ENCODE results near the gene NPB.
A peak's percentile ranks its signal among the peaks of the same experiment; 100 is the strongest.

NPB gene

DNA sequence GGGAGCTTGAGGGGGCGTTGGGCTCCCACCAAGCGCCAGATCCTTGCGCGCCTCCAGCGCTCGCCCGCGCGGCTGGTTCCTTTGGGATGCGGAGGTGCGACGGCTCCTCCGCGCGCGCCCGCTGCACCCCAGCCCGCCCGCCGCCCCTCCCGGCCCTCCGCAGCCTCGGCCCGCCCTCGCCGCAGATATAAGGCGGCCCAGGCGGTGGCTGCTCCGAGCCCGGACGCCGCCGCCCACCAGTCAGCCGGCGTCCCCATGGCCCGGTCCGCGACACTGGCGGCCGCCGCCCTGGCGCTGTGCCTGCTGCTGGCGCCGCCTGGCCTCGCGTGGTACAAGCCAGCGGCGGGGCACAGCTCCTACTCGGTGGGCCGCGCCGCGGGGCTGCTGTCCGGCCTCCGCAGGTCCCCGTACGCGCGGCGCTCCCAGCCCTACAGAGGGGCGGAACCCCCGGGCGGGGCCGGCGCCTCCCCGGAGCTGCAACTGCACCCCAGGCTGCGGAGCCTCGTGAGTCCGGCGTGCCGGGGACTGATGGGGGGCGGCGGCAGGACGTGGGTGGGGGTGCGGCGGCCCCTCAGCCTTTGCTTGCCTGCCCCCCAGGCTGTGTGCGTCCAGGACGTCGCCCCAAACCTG is at the start of gene NPB:
Gene NPB, plus strand, starts transcription at position 216 of the 630 bp plus-strand sequence. Its CDS starts 40 bp downstream, at position 256.
- DNase-seq = no peak

DNA sequence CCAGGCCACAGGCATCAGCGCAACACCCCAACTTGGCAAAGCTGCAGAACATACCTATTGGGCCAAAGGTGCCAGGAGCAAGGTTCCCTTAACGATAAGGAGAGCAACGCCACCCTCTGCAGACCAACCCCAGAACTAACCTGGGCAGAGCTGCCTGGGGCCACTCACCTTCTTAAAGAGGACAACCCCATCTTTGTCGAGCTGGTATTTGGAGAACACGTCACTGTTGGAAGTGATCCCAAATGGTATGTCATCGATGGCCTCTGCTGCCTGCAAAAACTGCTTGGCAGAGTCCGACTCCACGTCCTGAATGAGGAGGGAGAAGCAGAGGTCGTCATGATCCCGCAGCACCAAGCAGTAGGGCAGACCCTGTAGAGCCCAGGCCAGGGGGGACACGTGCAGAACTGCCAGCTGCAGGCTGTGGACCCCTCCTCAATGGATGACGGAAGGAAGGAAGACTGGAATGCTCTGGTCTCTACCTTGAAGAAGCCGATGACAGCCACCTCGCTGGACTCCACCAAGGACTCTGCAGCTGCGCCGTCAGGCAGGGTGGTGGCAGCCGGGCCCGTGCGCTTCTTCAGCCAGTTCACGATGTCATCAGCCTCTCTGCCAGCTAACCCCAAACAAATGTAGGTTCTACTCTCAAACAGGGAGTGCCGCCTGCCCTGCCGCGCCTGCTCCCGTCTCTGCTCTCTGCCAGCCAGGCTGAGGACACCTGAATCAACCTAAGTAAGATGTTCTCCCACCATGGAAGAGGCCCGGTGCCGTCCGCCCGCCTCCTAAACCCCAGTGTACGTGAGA is 46.9 kb upstream of the NPB start:
- DNase-seq = no peak

DNA sequence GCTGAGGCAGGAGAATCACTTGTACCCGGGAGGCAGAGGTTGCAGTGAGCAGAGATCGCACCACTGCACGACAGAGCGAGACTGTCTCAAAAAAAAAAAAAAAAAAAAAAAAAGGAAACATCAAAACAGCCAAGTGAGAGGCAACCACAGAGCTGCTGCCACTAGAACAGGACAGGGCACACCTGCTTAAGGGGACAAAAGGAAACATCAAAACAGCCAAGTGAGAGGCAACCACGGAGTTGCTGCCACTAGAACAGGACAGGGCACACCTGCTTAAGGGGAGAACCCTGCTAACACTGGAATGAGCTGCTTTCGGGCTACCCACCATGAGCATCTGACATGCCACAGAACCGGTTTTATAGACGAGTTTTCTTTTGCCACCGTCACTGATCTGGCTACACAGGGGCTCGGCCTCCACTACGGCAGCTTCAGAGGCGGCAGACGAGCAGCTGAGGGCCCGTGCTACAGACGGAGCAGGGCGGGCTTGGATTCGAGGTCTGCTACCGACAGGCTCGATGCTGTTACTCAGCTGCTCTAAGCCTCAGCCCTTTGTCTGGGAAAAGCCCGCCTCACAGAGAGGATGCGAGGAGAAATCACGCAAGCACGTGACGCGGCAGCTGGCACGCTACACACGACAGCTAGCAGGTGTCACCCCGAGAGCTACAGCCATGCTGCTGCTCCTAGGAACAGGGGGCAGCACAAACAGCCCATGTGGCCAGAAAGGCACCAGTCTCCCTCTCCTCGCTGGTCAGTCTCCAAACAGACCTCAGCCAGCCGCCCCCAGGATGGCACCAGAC is 43.7 kb upstream of the NPB start:
- DNase-seq = no peak

DNA sequence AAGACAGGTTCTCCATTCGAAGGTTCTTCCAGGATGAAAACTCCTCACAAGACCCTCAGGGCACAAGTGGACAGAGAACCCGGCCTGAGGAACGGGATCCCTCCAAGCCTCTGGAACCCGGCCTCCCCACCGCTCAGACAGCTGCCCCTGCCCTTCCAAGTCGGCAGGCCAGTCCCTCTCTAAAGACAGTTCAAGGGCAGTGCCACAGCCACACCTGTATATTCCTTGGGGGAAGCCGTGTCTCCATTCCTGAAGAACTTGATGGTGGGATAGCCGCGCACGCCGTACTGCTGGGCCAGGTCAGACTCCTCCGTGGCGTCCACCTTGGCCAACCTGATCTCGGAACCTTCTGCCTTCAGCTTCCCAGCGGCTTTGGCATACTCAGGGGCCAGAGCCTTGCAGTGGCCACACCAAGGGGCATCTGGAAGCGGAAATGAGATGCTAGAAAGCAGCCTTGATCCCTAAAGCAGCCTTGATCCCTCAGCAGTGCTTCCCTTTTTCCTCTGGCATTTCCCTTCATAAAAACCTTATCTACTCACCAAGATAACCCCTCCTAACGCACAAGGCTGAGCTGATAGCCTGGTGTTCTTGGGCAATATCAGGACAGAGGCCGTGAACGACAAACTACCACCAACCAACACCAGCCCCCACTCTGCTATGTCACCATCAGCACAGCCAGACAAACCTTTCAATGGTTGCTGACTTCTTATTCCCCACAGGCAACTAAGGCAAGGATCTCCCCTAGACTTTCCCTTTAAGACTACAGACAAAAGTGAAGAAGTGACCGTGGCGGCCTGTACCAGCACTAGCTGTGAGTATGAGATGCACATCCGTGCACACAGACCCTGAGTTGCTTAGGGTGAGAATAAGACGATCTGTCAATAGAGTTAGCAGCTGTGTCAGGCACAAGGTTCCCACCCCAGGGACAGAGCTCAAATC is 42.8 kb upstream of the NPB start:
- DNase-seq = no peak

DNA sequence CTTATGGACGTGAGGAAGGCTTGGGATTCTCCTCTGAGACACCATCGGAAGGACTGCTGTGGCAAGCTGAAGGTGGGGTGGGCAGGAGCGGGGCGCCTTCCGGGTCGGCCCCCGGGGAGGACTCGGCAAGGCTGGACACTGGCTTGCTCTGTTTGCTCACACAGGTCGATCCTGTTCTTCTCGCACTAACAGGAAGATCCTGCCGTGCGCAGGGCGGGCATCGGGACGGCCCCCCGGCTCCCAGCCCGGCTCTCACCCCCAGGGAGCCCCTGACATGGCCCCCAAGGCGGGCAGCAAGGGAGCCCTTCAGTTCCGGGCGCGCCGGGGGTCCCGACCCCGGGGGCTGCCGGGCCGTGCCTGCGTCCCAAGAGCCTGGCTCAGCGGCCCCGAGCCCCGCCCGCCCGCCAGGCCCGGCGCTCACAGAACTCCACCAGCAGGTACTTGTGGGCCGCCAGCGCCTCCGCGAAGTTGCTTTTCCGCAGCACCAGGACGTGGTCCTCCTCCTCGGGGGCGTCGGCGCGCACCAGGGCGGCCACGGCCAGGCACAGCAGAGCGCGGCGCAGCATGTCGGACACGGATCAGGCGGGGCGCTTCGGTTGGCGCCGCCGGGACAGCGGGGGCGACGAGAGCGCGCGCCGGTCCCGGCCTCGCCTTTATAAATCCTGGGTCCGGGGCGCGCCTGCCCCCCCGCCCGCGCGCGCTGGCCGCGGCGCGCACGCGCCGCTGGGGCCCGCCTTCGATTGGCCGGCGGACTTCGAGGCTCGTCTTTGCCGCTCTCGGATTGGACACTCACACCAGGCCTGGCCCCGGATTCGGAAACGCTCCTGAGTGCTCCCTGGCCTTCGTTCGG is 41.9 kb upstream of the NPB start, which contains the start of gene P4HB:
Gene P4HB, minus strand, starts transcription at position 630 of the 850 bp plus-strand sequence. Its CDS starts 64 bp downstream, at position 566.
- DNase-seq = no peak

DNA sequence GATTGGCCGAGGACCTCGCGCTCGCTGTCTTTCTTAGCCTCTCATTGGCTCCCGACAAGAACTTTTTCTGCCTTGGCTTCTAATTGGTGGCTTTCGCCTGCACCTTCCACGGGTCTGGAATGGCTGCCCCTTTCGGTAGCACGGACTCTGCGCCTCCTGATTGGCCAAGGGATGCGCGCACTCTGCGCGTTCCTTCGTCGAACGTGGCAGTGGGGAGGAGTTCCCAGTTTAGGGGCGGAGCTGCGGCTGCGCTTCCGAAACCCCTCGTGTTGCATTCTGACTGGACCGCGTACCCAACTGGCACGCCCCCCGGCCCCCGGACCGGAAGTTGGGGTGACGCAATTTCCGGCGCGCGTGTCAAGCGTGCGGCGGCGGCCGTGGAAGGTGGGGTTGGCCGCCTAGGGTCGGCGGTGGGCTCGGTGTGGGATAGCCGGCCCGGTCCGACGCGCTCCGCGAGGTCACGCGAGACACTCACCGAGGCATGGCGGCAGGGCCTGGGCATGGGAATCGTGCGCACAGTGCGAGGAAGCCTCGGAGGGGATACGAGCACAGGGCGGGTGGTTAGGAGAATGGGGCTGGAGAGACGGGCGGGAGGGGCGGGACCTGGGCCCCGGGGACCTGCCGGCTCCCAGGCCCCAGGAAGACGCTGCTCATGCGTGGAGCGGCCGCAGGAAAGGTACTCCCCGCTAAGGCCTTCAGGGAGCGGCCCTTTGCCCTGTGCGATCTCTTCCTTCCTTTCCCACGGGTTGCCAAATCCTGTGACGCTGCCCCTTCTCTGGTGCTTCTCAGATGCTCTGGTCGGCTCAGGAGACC is 41.1 kb upstream of the NPB start:
- peak; percentile 100 for DNase-seq

DNA sequence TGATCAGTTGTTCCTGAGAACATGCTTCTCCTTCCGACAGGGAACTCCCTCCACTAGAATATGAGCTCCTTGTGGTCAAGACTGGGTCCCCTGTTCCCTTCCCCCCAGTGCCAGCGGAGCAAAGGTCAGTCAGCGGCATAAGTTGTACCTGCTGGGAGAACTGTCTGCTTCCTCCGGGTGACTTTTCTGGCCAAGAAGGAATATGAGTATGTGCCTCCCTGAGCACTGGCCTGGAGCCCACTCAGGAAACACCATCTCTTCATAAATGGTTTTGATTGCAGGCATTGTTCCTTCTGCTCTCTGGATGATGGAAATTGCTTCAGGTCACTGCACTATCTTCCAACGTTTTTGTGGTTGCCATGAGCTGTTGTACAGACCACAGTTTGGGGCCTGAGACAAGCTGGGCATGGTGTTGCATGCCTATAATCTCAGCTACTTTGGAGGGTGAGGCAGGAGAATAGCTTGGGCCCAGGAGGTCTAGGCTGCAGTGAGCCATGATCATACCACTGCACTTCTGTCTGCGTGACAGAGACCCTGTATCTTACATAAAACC is 38.8 kb upstream of the NPB start:
- DNase-seq = no peak

DNA sequence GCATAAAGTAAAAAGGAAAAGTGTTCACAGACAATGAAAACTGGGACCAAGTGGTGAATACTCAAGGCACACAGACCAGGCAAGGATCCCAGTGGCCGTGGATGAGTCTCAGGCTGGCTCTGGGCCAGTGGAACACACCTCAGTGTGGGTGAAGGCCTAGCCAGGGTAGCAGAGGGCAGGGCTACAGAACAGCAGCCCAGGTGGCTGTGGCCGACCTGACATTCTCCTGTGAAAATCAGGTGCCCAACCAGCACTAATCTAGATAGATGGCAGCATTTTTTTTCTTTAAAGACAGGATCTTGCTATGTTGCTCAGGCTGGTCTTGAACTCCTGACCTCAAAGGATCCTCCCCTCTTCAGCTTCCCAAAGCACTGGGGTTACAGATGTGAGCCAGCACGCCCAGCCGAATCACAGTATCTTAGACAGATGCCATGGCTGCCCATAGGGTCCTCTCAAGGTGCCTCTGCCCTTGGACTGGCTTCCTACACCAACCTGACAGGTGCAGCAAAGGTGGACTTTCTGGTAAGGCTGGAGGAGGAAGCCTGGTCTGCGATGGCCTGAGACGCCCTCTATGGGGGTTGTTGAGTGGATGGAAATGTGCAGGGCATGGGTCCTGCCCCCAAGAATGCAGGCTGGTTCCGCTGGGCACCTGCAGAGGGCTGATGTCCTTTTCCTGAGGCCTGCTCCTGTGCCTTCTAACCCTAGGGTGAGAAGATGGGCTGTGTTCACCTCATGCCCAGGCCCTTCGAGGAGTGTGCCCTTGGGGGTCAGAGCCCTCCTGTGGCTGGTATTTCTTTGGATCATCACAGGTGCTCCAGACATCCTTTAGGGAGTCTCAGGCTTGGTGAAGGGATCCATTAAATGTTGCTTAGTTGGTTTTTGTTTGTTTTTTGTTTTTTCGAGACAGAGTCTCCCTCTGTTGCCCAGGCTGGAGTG is 37.9 kb upstream of the NPB start:
- DNase-seq = no peak

DNA sequence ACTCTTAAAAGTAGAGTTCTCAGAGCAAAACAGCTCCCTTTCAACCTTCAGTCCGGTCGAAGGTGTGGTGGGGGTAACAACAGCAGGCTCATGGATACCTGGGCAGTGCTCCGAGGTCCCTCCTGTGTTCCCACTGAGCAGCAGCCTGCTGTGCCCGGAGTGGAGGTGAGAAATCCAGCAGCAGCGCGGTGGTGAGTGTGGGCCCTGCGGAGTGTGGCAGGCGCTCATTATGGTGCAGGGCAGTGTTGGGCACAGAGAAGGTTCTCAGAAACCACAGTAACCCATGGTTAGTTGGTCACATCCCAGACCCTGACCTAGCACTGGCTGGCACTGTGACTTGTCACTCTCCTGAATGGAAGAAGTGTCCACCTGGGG is 36.7 kb upstream of the NPB start:
- DNase-seq = no peak

DNA sequence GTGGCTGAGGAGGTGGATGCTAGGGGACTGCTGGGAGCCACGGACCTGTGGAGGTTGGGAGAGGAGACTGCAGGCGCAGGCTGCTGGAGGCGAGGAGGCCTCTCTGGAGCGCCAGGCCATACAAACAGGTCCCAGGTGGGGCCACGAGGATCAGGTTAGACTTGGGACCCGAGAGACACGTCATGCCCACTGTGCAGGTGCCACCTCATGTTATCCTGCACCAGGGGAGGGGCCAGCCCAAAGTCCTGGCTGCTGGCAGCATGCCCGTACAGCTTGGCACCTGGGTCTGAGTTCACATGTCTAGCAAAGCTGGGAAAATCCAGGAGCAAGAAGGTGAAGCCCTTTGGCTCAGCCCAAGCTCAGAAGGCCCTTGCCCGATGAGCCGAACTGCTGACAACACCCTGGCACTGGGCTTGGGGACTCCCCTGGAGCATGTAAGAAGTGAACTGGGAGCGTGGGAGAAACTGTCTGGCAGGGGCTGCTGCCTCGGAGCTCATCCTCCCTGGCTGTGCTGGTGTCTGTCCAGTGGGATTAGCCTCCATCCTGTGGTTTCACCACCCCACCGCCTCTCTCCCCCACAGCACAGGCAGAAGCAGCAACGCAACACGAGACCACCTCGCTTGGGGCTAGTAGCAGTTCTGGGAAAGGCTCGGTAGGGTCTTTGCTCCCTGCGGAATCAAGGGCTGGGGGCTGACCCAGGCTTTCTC is 36.2 kb upstream of the NPB start:
- no peak for DNase-seq

DNA sequence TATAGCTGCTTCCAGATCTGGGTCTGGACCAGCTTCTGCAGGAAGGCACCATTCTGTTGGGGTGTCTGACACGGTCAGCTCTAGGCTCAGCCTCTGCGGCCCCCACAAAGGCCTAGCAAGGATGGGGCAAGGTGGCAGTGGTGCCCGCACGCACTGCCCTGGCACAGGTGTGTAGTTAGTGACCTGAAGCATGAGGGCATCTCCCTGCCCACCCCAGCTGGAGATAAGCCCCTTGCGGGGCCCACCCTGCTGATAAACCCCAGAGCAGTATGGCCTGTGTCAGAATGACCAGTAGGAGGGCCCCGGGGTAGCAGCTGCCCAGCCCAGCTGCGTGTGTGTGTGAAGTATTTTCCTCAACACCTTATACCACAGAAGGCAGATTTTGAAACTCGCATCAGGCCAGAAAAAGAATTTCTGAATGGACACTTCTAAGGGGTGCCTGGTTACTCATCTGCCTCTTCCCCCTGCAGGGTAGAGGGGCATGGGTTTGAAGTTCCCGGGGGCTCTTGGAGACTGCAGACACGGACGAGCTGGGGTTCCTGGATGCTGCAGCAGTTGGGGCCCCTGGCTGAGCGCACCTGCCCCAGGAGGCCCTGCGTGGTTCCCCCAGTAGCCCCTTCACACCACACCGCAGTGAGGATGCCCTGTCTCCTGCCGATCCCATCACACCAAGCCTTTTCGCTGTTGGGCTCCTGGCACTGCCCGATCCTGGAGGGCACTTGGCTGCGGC is 35.4 kb upstream of the NPB start:
- DNase-seq = no peak

DNA sequence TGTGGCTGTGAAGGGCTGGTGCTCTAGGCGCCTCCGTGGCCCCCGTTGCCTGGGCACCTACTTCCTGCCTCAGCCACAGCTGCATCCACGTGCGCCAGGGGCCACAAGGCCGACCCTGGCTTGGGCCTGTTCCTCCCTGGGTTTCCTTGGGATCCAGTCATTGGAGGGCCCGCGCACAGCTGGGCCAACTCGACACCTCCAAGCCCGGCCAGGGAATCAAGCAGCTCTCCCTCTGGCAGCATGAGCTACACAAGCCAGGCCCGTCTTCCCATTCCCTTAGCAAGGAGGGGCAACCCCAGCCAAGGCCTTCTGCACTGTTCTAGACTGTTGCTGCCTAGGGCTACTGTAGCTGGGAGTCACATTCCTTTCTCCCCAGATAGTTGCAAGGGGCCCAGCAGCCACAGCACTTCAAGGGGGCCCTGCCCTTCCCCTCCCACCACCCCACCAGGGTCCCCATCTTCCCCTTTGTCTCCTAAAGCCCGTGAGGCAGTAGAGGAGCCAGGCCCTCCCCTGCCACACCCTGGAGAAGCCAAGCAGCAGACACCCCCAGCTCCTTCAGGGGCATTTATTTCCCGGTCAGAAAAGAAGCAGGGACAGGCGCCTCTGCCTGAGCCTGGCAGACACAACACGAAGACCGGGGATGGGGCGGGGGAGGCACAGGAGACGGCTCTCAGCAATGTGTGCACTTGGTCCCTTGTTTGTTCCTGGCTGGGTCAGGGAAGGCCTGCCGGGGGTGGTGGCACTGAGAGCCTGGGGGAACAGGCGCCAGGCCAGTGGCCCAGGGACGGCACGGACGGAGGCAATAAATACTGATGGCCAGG is 34.7 kb upstream of the NPB start:
- DNase-seq = no peak

DNA sequence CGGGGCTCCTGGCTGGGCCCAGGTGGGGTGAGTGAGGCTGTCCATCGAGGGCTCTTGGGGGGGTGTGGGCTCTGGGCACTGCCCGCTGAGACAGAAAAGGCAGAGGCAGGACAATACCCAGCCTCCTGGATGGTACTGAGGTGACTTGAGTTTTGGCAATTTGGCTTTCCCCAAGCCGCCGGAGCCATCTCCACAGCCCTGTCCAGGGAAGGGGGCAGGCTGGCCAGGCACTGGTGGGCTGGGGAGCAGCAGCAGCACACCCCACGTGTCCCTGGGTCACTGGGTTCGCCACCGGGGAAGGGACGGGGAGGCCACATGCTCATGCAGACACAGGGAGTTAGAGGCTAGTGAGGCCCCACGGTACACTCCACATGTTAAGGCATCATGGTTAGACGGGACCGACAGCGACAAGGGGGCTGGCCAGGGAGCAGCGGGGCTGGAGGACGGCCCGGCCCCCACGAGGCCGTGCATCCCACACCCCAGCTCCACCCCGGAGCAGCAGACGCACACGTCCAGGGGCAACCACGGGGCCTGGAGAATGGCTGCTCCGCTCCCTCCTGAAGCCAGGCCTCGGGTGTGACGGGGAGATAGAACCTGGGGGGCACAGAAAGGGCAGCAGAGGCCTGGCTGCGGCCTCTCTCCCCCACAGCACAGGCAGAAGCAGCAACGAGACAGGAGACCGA is 33.9 kb upstream of the NPB start:
- no peak for DNase-seq

DNA sequence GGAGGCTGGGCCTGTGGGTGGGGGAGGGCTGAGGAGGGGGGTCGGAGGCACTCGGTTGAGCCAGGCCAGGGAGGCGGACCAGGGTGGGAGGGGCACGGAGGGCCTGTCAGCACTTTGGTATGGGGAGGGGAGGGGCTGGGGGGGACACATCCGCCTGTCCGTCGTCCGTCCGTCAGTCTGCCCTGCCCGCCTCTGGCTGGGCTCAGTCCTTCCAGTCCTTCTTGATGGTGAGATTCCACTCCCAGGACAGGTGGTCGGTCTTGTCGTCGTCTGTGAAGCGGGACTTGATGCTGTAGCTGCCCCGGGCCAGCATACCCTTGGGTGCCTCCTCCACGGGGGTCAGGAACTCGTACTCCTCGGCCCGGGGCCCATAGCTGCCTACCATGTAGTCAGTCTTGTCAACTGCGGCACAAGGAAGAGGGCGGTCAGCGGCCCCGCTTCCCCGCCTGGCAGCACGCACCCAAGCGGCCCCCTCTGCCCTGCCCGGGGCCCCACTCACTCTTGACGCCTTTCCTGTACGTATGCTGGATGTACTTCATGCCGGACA is 33.3 kb upstream of the NPB start:
- DNase-seq = no peak

DNA sequence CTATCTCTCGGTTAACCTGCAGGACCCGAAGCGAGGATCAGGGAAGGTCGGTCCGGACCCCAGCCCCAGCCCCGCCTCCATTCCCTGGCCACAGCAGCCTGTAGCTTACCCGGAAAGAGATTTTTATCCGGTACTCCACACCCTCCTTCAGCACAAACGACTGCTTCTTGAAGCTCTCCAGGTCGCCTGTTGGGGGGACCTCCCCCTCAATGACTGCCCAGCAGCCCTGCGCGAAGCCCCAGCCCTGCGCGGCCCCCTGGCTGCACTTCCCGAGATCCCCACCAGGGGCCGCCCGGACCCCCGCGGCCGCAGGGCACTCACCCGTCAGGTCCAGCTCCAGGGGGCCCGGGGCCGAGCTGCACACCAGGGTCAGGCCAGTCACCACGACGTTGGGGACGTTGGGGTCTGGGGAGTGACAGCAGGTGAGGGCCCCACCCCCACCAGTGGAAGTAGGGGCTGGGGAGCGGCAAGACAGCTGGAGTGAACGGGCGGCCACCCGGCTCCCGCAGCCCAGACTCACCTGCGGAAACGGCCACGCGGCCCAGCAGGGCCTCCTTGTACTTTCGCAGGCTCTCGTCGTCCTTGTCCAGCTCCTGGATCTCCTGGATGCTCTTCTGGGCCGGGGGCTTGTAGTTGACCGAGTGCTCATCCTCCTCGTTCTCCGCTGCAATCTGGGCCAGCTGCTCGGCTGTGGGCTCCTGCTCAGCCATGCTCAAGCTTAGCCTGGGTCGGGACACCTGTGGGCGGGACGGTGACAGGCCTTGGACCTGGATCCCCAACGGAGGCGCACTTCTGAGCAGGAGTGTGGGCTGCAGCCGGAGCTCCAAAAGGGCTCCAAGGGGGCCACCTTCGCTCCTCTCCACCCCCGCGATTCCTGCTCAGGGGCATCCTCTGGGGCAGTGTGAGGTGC is 32.6 kb upstream of the NPB start:
- no peak for DNase-seq
